NCI-H345 treated with DMSO at 0.1 percent for 48 hours (cell line): ENCODE data around the gene CCNT2.
"Not testable (repeated sequence)": the region's sequence is repeated elsewhere in the genome, so short reads cannot be mapped to it uniquely, and the experiment has no call there.

Experiments used
- DNase-seq: peaks from one replicate; lab custom pipeline; 2025; ENCODE audit not compliant: unreplicated experiment; lab: John Stamatoyannopoulos, UW

CCNT2 gene

DNA sequence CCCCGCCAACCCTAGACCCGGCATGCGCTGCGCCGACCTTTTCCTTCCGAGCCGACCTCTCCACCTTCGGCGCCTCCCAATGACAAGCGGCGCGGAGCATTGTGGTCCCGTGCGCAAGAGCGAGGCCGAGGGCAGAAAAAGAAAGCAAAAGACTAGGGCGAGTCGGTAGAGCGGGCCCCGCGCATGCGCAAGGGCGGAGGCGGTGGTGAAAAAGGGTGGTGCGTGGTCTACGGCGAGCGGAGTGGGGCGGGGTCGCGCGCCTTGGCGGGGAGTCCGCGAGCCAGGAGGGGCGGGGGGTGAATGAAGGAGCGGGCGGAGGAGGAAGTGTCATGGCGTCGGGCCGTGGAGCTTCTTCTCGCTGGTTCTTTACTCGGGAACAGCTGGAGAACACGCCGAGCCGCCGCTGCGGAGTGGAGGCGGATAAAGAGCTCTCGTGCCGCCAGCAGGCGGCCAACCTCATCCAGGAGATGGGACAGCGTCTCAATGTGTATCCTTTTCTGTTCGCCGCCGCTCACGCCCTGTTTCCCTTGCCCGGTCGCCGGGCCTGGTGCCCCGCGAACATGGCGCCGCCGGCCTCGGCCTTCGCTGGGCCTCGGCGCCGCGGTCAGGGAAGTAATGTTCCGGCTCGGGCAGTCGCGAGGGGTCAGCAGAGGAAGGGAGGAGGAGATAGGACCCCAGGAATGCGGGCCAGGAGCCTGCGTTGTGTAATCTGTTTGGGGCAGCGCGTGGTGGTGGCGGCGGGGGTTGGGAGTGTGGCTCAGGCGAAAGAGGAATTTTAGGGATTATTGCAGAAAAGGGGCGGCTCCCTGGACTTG, at the start of gene CCNT2:
Gene CCNT2 (plus strand): TSS at position 297 of the 815 bp plus-strand sequence. CDS start 33 bp downstream, at position 330.
- DNase-seq: peak; percentile 95

DNA sequence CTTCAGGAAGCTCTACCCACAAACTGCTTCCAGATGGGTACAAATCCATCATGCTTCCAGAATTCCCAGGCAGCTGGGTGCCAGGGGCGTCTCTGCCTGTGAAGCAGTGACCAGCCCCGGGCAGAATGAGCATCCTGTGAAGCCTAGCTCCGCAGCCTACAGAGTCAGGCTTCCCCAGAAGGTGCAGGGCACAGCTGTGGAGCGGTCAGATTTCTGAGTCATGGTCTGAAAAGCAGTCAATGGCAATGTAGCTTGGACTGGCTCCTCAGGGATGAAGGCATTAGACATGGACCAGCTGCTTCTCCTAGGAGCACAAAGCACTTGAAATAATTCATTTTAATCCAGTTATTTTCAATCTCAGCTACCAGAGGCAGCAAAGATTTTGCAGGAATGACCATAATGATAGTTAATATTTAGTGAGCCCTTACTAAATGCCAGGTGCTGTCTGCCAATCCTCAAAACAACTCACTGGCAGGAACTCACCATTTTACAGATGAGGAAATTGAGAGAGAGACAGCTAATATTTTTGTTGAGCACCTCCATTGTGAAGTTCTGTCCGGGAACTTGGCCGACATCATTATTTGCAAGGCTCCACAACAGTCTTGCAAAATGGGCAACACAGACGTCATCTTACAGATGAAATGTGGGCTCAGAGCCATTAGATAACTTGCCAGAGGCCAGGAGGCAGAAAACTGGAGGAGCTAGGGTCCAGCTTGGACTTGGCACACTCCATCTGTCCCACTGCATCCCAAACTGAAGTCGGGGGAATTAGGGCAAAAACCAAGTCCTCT, 48.5 kb upstream of the CCNT2 start:
- DNase-seq: no peak

GRCh38 chr2:134873152-134873551, 45.5 kb upstream of the CCNT2 start:
- no peak for DNase-seq

GRCh38 chr2:134875309-134875708, 43.3 kb upstream of the CCNT2 start:
- no peak for DNase-seq

- no peak for DNase-seq
These were observed 35.8 kb upstream of the CCNT2 start for GRCh38 chr2:134882773-134883172.

- no peak for DNase-seq
These were observed 34.9 kb upstream of the CCNT2 start for GRCh38 chr2:134883552-134884293.

DNA sequence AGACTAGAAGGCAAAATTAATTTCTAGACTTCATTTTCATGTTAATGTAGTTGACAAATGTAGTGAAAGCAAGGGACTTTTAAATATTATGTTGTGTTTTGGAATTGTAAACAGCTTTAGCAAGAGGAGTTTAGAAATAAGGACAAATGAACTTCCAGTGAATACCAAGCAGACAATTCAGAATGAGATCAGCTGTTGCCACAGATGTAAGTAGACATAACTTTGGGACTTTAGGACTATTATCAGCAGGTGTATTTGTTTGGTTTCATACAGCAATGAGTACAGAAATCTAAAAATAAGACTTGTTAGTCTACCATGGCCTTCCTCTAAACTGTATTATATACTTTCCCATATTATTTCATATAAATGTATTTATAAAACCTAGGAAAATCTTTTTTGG, 34.2 kb upstream of the CCNT2 start:
- DNase-seq: no peak

DNA sequence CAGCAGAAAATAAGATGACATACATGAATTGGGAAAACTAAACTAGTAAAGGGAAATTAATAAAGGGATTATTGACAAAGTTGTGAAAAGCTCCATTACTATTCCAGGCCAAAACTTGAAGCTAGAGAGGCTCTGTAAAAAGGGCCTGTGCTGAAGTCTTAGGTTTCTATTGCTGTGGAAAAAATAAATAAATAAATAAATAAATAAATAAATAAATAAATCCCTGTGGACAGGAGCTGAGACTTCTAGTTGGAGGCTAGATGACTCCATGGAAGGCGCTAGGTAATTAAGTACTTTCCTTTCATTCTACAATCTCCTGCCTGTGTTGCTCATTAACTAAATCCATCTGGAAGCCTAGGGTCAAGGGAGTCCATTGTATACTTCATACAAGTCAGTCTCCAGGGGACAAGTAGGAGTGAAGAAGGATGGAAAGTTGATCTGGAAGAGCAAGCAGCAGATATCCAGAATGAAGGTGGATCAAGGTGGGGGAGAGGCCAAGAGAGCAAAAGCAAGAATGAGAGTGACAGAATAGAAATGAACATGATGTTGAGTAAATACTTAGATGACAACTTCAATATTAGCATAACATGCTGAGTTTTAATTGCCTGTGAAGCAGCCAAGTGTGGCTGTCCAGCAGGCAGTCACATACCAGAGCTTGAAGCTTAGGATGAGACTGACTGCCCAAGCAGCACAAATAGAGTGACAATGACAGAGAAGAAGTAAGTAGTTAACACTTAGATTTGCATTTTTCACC, 26.2 kb upstream of the CCNT2 start:
- no peak for DNase-seq

GRCh38 chr2:134897932-134898331, 20.7 kb upstream of the CCNT2 start:
- peak; percentile 6 for DNase-seq

GRCh38 chr2:134899204-134899603, 19.4 kb upstream of the CCNT2 start:
- no peak for DNase-seq

DNA sequence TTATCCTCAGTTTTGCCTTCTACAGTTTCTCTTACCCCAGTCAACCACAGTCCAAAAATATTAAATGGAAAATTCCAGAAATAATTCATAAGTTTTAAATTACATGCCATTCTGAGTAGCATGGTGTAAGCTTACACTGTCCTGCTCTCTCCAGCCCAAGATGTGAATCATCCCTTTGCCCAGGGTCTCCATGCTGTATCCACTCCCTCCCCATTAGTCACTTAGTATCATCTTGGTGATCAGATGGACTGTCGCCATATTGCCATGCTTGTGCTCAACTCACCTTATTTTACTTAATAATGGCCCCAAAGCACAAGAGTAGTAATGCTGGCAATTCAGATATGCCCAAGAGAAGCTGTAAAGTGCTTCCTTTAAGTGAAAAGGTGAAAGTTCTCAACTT, 18.5 kb upstream of the CCNT2 start:
- no peak for DNase-seq

DNA sequence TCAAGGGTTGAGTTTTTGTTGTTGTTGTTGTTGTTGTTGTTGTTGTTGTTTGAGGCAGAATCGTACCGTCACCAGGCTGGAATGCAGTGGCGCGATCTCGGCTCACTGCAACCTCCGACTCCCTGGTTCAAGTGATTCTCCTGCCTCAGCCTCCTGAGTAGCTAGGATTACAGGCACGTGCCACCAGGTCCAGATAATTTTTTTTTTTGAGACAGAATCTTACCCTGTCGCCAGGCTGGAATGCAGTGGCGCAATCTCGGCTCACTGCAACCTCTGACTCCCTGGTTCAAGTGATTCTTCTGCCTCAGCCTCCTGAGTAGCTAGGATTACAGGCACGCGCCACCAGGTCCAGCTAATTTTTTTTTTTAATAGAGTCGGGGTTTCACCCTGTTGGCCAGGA, 14.9 kb upstream of the CCNT2 start:
- DNase-seq: not testable (repeated sequence)

- DNase-seq: no peak
These were observed 13.5 kb upstream of the CCNT2 start for GRCh38 chr2:134905168-134905567.

DNA sequence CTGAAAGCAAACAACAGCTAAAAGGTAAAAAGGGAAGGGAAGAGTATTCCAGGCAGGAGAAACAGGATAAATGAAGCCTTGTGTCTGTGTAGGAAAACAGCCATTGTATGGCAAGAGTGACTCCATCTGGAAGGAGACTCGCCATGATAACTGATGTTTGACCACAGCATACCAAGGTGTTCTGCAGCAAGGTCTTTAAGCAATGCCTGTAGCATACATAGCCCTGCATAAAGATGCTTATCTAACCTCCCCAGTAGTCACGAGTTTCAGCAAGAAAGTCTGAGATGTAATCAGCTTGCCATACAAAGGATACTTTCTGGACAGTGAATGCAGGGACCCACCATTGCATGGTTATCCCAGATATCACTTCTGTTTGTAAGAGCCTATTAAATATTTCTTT, 11.9 kb upstream of the CCNT2 start:
- no peak for DNase-seq

GRCh38 chr2:134907441-134908116, 11.0 kb upstream of the CCNT2 start:
- DNase-seq: not testable (repeated sequence)

DNA sequence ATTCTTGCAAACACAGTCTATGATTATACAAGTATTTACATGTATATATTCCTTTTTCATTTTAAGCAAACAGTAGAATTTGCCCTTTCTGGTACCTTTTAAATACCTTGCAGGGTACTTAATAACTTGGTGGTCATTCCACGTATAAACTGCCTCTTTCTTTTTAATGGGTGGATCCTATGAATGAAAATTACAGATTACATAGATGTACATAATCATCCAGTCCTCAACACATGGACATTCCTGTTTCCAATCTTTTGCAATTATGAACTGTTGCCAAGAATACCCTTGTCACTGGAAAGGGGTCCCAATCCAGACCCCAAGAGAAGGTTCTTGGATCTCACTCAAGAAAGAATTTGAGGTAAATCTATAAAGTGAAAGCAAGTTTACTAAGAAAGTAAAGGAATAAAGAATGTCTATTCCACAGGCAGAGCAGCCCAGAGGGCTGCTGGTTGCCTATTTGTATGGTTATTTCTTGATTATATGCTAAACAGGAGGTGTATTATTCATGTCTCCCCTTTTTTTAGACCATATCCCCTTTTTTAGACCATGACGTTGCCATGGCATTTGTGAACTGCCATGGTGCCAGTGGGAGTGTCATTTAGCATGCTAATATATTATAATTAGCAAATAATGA, 7.7 kb upstream of the CCNT2 start:
- DNase-seq: no peak

DNA sequence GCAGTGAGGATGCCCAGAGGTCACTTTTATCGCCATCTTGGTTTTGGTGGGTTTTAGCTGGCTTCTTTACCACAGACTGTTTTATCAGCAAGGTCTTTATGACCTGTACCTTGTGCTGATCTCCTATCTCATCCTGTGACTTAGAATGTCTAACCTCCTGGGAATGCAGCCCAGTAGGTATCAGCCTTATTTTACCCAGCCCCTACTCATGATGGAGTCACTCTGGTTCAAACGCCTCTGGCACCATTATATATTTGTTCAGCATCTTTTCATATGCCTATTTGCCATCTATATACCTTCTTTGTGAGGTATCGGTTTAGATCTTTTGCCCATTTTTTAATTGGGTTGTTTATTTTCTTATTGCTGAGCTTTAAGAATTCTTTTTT, 7.2 kb upstream of the CCNT2 start:
- DNase-seq: no peak

GRCh38 chr2:134912361-134912760, 6.3 kb upstream of the CCNT2 start:
- DNase-seq: no peak

- DNase-seq: no peak
These were observed 1.2 kb upstream of the CCNT2 start for GRCh38 chr2:134917360-134917865.
